Measurements from ENCODE around the gene CCDC154. TPM values are rescaled to one million over a fixed set of nuclear protein-coding genes. Genes with fewer than 3 reads are reported as not detected.

Gene CCDC154
- total and polyA plus RNA-seq, 2 donors (not counting 3 experiments of a cell fraction or from before 2014, with no cell fraction given): 0.65 to 0.75 TPM

- dilution Hi-C loops (cut with MboI; ENCODE audit: extremely low pct_ligation_motif_present, low sequenced_read_pairs) (no loop called here), intact Hi-C loops (cut with micrococcal nuclease) (no loop called here)
- no peak overlapping the region for H2AFZ ChIP-seq (ENCODE audit: low read depth, low read length)
- no peaks in the 10 kb centered on the region for H3K4me1 ChIP-seq (ENCODE audit: control insufficient read depth, extremely low read depth, insufficient read depth, low read length)
- no peak for DNase-seq (ENCODE audit: low read depth, low spot score)
- no peak overlapping the region for H3K9ac ChIP-seq (replicated peaks; ENCODE audit: extremely low read depth, insufficient read depth, low read length)
- H3K4me3 ChIP-seq (replicated peaks in 1 of 3; ENCODE audit: insufficient read depth in 1 of 3, low read depth in 1 of 3, low read length in 3 of 3): no peak overlapping the region
- ChIA-PET CTCF (interaction anchor here (1.8 kb wide), 1 partner anchor 9 kb away, joined by 6 read pairs; no protein-coding TSS in a partner anchor), POLR2A (no interaction called here)
- TF ChIP-seq CTCF (IDR thresholded peaks at IDR 0.05; ENCODE audit: extremely low read depth in 1 of 2, insufficient read depth in 1 of 2, low read depth in 1 of 2, low read length in 2 of 2) (no peak), POLR2A (IDR thresholded peaks at IDR 0.05; ENCODE audit: low read depth, low read length) (no peak), EZH2 (IDR thresholded peaks at IDR 0.05; ENCODE audit: borderline replicate concordance, low read depth, low read length, severe bottlenecking) (no peak), GATA2 (IDR thresholded peaks at IDR 0.05; ENCODE audit: insufficient read depth, insufficient read length, low read depth, low read length) (no peak), POLR2AphosphoS5 (IDR thresholded peaks at IDR 0.05; ENCODE audit: insufficient read depth, low read depth, low read length) (no peak)
- BruUV-seq (replicated peaks): no TSS peak
- no peaks in the 10 kb centered on the region for H3K36me3 ChIP-seq (ENCODE audit: control insufficient read depth in 2 of 2, extremely low read depth in 1 of 2, insufficient read depth in 2 of 2, low read length in 2 of 2)
- H3K9me1 ChIP-seq (replicated peaks; ENCODE audit: control insufficient read depth, extremely low read depth, insufficient read depth, low read length): no peaks in the 10 kb centered on the region
- no peaks in the 10 kb centered on the region for H3K27me3 ChIP-seq (ENCODE audit: control insufficient read depth in 2 of 2, insufficient read depth in 2 of 2, low read length in 2 of 2)
- FAIRE-seq: no peak
- no peaks in the 10 kb centered on the region for H3K9me3 ChIP-seq (replicated peaks; ENCODE audit: control insufficient read depth, insufficient read depth, low read length)
- H3K27ac ChIP-seq (ENCODE audit: insufficient read depth, low read depth, low read length): no peak overlapping the region
- H4K20me1 ChIP-seq (replicated peaks; ENCODE audit: control insufficient read depth, extremely low read depth, insufficient read depth, low read length): no peaks in the 10 kb centered on the region
- H3K79me2 ChIP-seq (ENCODE audit: control insufficient read depth, insufficient read depth, low read length): no peaks in the 10 kb centered on the region
- H3K4me2 ChIP-seq (ENCODE audit: insufficient read depth, low read length): no peak overlapping the region
These were observed 6.8 kb downstream of the CCDC154 start for GRCh38 chr16:1437606-1438005.

DNA sequence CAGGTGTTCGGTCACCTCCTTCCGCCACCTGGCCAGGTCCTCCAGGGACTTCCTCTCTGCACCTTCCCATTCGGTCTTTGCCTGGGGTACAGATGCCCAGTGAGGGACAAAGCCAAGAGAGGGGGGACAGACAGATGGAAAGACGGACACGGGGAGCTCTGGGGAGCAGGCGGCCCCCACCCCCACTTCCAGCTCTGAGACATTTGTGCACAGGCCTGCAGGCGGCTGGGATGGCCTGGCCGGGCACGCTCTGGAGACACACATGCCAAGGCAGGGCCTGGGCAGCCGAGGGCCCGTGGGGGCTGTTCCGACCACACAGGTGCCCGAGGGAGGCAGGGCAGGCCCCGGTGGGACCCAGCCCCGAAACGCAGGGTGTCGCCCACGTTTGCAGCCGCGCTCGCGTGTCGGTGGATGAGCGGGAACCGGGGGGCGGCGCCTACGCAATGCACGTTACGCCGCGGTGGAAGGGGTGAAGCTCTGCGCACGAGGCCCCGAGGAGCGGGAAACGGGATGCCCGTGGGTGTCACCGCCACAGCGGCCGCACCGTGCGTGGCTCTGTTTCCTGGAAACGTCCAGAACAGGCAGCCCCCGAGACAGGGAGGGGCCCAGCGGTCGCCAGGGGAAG is 7.5 kb downstream of the CCDC154 start:
- Histone ChIP-seq H3K4me3 (replicated peaks in 1 of 3; ENCODE audit: insufficient read depth in 1 of 3, low read depth in 1 of 3, low read length in 3 of 3) (no peak overlapping the region), H3K4me1 (ENCODE audit: control insufficient read depth, extremely low read depth, insufficient read depth, low read length) (no peaks in the 10 kb centered on the region), H3K36me3 (ENCODE audit: control insufficient read depth in 2 of 2, extremely low read depth in 1 of 2, insufficient read depth in 2 of 2, low read length in 2 of 2) (no peaks in the 10 kb centered on the region), H3K27me3 (ENCODE audit: control insufficient read depth in 2 of 2, insufficient read depth in 2 of 2, low read length in 2 of 2) (no peaks in the 10 kb centered on the region), H3K9me3 (replicated peaks; ENCODE audit: control insufficient read depth, insufficient read depth, low read length) (no peaks in the 10 kb centered on the region), H2AFZ (ENCODE audit: low read depth, low read length) (no peak overlapping the region), H3K9me1 (replicated peaks; ENCODE audit: control insufficient read depth, extremely low read depth, insufficient read depth, low read length) (no peaks in the 10 kb centered on the region), H3K27ac (ENCODE audit: insufficient read depth, low read depth, low read length) (no peak overlapping the region), H3K9ac (replicated peaks; ENCODE audit: extremely low read depth, insufficient read depth, low read length) (no peak overlapping the region), H3K79me2 (ENCODE audit: control insufficient read depth, insufficient read depth, low read length) (no peaks in the 10 kb centered on the region), H4K20me1 (replicated peaks; ENCODE audit: control insufficient read depth, extremely low read depth, insufficient read depth, low read length) (no peaks in the 10 kb centered on the region), H3K4me2 (ENCODE audit: insufficient read depth, low read length) (no peak overlapping the region)
- CTCF ChIA-PET: interaction anchor here (1.8 kb wide), 1 partner anchor 8 kb away, joined by 6 read pairs; no protein-coding TSS in a partner anchor
- DNase-seq (ENCODE audit: low read depth, low spot score) (no peak), FAIRE-seq (no peak)
- intact Hi-C loops (cut with micrococcal nuclease): no loop called here
- no peak for TF ChIP-seq MYC (IDR thresholded peaks at IDR 0.05; ENCODE audit: low read depth, low read length)
- no peak for TF ChIP-seq FOS (IDR thresholded peaks at IDR 0.05; ENCODE audit: borderline replicate concordance, insufficient read depth, low read length)
- no peak for TF ChIP-seq POLR2A (IDR thresholded peaks at IDR 0.05; ENCODE audit: low read depth, low read length)
- TF ChIP-seq JUN (IDR thresholded peaks at IDR 0.05; ENCODE audit: borderline replicate concordance, insufficient read depth, insufficient read length, low read depth): no peak
- BruUV-seq (replicated peaks): no TSS peak
- dilution Hi-C loops (cut with MboI; ENCODE audit: extremely low pct_ligation_motif_present, low sequenced_read_pairs): no loop called here
- POLR2A ChIA-PET: no interaction called here

Measured in endothelial cell of umbilical vein (primary cell).